ENCODE measurements around the gene PPIL6. TPM values are rescaled to one million over a fixed set of nuclear protein-coding genes. Genes with fewer than 3 reads are reported as not detected.
"Not testable (repeated sequence)": the region's sequence is repeated elsewhere in the genome, so short reads cannot be mapped to it uniquely, and the experiment has no call there.

Gene PPIL6
- total and polyA plus RNA-seq, 2 experiments from 2014 or later = 2.6 to 2.9 TPM

DNA sequence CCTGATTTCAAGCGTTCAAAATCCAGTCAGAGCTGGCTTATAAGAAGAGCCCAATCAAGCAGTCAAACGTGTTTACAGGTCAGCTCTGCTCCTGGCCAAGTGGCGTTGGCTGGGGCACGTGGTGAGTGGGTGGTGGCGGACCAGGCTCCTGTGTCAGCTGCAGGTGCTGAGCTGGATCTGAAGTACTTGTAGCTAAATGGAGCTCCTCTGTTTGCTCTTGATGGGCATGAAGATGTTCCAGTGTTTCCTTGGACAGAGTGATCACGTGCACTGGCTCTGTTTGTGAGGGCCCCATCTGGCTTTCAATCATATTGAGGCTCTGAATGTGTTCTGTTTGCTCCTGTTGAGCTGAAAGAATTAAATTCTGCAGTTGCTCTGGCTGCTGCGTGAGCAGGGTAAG is 25.3 kb upstream of the PPIL6 start:
- no peak overlapping the region for H2AFZ ChIP-seq
- no peaks in the 10 kb centered on the region for H3K27me3 ChIP-seq
- no peak overlapping the region for H3K4me2 ChIP-seq
- no peak overlapping the region for H3K4me3 ChIP-seq
- no peaks in the 10 kb centered on the region for H4K20me1 ChIP-seq (ENCODE audit: insufficient read depth, poor library complexity, severe bottlenecking)
- no peak for TF ChIP-seq EZH2 (IDR thresholded peaks at IDR 0.05; ENCODE audit: borderline replicate concordance)
- no peak for TF ChIP-seq CTCF (IDR thresholded peaks at IDR 0.05; ENCODE audit: poor library complexity)
- no peak for TF ChIP-seq EZH2phosphoT487 (IDR thresholded peaks at IDR 0.05; ENCODE audit: low read depth, severe bottlenecking, unreplicated experiment)
- no peaks in the 10 kb centered on the region for H3K9me3 ChIP-seq (ENCODE audit: low read depth)
- WGBS (ENCODE audit: low lambda C conversion rate, missing lambda C conversion rate) = 83% methylated on average over 7 of the region's 7 CpGs
- no peak for DNase-seq (ENCODE audit: low spot score)
- H3K9me2 ChIP-seq (replicated peaks; ENCODE audit: insufficient read depth) = no peaks in the 10 kb centered on the region
- peaks cover 6% of the 10 kb centered on the region for H3K79me2 ChIP-seq
- no peaks in the 10 kb centered on the region for H3K36me3 ChIP-seq (replicated peaks; ENCODE audit: insufficient read depth, low read depth)
- H3K4me1 ChIP-seq (ENCODE audit: insufficient read depth) = no peaks in the 10 kb centered on the region
- H3K27ac ChIP-seq = peak overlapping the region; percentile 67

GRCh38 chr6:109461733-109462526 is 21.5 kb upstream of the PPIL6 start:
- H3K4me1 ChIP-seq (ENCODE audit: insufficient read depth) = peaks cover 4% of the 10 kb centered on the region
- WGBS (ENCODE audit: low lambda C conversion rate, missing lambda C conversion rate) = 93% methylated on average over 1 of the region's 1 CpG
- no peaks in the 10 kb centered on the region for H3K36me3 ChIP-seq (replicated peaks; ENCODE audit: insufficient read depth, low read depth)

DNA sequence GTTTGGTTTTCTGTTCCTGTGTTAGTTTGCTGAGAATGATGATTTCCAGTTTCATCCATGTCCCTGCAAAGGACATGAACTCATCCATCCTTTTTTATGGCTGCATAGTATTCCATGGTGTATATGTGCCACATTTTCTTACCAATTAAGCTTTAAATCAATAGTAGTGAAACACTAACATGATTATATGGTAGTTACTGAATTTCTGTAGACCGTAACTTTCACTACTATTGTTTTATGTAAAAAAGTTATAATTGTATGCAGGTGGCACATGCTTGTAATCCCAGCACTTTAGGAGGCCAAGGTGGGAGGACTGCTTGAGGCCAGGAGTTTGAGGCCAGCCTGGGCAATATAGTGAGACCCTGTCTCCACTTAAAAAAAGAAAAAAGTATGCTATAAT is 20.8 kb upstream of the PPIL6 start:
- H3K4me1 ChIP-seq (ENCODE audit: insufficient read depth) = not testable (repeated sequence)
- WGBS (ENCODE audit: low lambda C conversion rate, missing lambda C conversion rate) = 100% methylated on average over 1 of the region's 1 CpG

More at GRCh38 chr6:109461733-109462526, 21.5 kb upstream of the PPIL6 start:
- TF ChIP-seq EZH2phosphoT487 (IDR thresholded peaks at IDR 0.05; ENCODE audit: low read depth, severe bottlenecking, unreplicated experiment) (no peak), CTCF (IDR thresholded peaks at IDR 0.05; ENCODE audit: poor library complexity) (no peak), EZH2 (IDR thresholded peaks at IDR 0.05; ENCODE audit: borderline replicate concordance) (no peak)
- peaks cover 6% of the 10 kb centered on the region for H3K79me2 ChIP-seq
- H3K27ac ChIP-seq = no peak overlapping the region
- H3K27me3 ChIP-seq = no peaks in the 10 kb centered on the region
- H3K9me2 ChIP-seq (replicated peaks; ENCODE audit: insufficient read depth) = no peaks in the 10 kb centered on the region
- H3K4me3 ChIP-seq = no peak overlapping the region
- DNase-seq (ENCODE audit: low spot score) = no peak
- H3K9me3 ChIP-seq (ENCODE audit: low read depth) = no peaks in the 10 kb centered on the region
- no peak overlapping the region for H3K4me2 ChIP-seq
- H4K20me1 ChIP-seq (ENCODE audit: insufficient read depth, poor library complexity, severe bottlenecking) = no peaks in the 10 kb centered on the region
- H2AFZ ChIP-seq = no peak overlapping the region

DNA sequence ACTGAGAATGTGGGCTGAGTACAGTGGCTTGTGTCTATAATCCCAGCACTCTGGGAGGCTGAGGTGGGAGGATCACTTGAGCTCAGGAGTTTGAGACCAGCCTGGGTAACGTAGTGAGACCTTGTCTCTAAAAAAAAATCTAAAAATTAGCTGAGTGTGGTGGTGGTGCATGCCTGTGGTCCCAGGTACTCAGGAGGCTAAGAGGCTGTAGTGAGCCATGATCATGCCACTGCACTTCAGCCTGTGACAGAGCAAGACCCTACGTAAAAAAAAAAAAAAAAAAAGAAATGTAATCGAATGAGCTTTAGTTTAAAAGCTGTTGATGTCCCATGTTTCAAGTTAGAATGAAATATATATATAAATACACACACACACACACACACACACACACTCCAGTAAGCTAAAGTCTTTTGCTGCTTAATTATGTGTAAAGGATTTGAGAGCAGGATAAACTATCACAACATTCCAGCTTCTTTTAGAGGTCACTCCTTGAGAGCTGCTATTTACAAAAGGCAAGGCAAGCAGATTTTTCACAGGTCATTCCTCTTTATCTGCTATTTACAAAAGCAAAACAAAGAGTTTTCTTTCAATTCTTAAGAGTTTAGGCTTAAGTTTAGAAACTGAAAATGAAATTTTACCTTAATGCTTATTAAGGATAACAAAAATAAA is 19.9 kb upstream of the PPIL6 start:
- TF ChIP-seq CTCF (IDR thresholded peaks at IDR 0.05; ENCODE audit: poor library complexity) = no peak
- no peak for TF ChIP-seq EZH2phosphoT487 (IDR thresholded peaks at IDR 0.05; ENCODE audit: low read depth, severe bottlenecking, unreplicated experiment)
- TF ChIP-seq EZH2 (IDR thresholded peaks at IDR 0.05; ENCODE audit: borderline replicate concordance) = no peak
- H3K9me2 ChIP-seq (replicated peaks; ENCODE audit: insufficient read depth) = no peaks in the 10 kb centered on the region
- H4K20me1 ChIP-seq (ENCODE audit: insufficient read depth, poor library complexity, severe bottlenecking) = no peaks in the 10 kb centered on the region
- WGBS (ENCODE audit: low lambda C conversion rate, missing lambda C conversion rate) = 72% methylated on average over 3 of the region's 3 CpGs
- peak overlapping the region; percentile 38 for H3K4me2 ChIP-seq
- H2AFZ ChIP-seq = no peak overlapping the region
- H3K36me3 ChIP-seq (replicated peaks; ENCODE audit: insufficient read depth, low read depth) = no peaks in the 10 kb centered on the region
- no peak for DNase-seq (ENCODE audit: low spot score)
- H3K27me3 ChIP-seq = no peaks in the 10 kb centered on the region
- peaks cover 4% of the 10 kb centered on the region for H3K4me1 ChIP-seq (ENCODE audit: insufficient read depth)
- H3K79me2 ChIP-seq = peaks cover 6% of the 10 kb centered on the region
- H3K27ac ChIP-seq = peak overlapping the region; percentile 65
- H3K9me3 ChIP-seq (ENCODE audit: low read depth) = no peaks in the 10 kb centered on the region
- no peak overlapping the region for H3K4me3 ChIP-seq

More for the DNA sequence above, 20.8 kb upstream of the PPIL6 start:
- H3K36me3 ChIP-seq (replicated peaks; ENCODE audit: insufficient read depth, low read depth); H3K9me3 ChIP-seq (ENCODE audit: low read depth); DNase-seq (ENCODE audit: low spot score); H3K4me2 ChIP-seq; H4K20me1 ChIP-seq (ENCODE audit: insufficient read depth, poor library complexity, severe bottlenecking); H3K27me3 ChIP-seq; H3K4me3 ChIP-seq; H2AFZ ChIP-seq; H3K79me2 ChIP-seq; H3K9me2 ChIP-seq (replicated peaks; ENCODE audit: insufficient read depth): not testable (repeated sequence)
- H3K27ac ChIP-seq = peak overlapping the region; percentile 18

Measured in hepatocyte (in vitro differentiated cells).